HUDEP-2 (cell line): ENCODE measurements around the gene CBLN3.
"Not testable (repeated sequence)": the region's sequence is repeated elsewhere in the genome, so short reads cannot be mapped to it uniquely, and the experiment has no call there.

ENCODE experiments used
- DNase-seq, 76 experiments: peaks; one replicate each; lab custom pipeline; 2025; ENCODE audit not compliant: unreplicated experiment in 76 of 76; lab: John Stamatoyannopoulos, UW

Gene CBLN3

DNA sequence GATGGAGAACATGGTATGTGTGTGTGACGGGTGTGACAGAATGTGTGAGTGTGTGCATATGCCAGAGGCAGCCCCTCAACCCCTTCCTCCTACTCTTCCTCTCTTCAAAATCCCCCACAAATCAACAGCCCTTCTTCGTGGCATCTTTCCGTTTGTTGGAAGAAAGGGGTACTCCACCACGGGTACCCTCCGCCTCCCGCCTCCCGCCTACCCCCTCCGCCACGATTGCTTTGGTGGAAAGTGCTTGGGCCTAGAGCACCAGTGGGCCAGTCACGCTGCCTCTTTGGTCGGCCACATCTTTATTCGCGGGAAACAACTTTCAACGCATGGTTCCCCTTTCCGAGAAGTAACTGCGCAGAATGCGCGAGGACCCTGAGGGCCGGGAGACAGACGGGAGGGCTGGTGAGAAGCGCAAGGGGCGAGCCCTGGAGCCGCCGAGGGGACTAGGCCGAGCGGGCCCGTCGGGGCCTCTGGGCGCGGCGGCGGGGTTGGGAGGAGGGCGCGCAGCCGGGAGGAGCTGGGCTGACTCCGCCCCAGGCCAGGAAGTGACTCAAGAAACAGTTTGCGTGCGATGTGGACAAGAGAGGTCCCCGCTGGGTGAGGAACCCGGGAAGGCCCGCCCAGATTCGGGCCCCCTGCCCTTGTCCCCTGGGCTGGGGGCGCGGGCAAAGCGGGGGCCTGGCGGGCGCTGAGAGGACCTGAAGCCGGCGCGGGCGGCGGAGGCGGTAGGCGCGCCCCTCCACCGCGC, at the start of gene CBLN3, which contains the start of gene KHNYN:
TSS of gene CBLN3 (minus strand) at position 274 of the 748 bp plus-strand sequence. CDS start 614 bp downstream, outside the sequence.
TSS of gene KHNYN (plus strand) at position 560 of the 748 bp plus-strand sequence. CDS start 777 bp downstream, outside the sequence.
- peak in 73 of 76 experiments; percentile 39 to 89 (median 78) for DNase-seq

DNA sequence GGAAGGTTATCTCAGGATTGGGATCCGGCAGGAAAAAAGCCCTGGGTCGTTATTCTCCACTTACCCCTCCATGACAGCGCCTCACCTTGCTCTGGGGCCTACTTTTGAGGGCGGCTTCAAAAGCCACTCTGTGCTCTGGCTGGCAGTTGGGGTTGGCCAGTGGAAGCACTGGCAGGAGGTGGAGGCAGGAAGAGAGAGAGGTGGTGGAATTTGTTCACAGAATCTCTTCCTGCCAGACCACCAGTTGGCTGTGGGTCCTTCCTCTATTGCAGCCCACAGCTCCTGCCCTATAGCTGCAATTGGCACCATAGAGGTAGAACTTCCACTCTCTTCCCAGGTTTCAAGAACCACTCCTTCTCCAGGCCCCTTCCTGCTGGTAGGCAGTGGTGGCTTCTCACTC, 45.8 kb upstream of the CBLN3 start:
- no peak for DNase-seq

GRCh38 chr14:24473211-24473610, 43.7 kb upstream of the CBLN3 start:
- DNase-seq, result no peak

- DNase-seq, result not testable (repeated sequence)
Measured at GRCh38 chr14:24470450-24470849, 41.0 kb upstream of the CBLN3 start.

DNA sequence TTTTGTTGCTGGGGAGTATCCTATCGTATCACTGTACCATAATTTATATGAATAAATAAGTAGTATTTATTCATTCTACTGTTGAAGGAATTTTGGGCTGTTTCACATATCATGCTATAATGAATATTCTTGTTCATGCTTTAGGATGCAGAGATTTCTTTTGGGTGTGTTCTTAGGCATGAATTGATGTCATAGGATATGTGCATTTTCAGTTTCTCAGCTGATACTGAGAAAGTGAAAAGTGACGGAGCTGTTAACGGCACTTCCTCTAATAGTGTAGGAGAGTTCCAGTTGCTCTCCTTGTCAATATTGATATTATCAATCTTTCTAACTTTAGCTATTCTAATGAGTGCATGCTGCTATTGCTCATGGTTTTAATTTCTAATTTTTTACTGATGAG, 36.3 kb upstream of the CBLN3 start:
- DNase-seq, result no peak

DNA sequence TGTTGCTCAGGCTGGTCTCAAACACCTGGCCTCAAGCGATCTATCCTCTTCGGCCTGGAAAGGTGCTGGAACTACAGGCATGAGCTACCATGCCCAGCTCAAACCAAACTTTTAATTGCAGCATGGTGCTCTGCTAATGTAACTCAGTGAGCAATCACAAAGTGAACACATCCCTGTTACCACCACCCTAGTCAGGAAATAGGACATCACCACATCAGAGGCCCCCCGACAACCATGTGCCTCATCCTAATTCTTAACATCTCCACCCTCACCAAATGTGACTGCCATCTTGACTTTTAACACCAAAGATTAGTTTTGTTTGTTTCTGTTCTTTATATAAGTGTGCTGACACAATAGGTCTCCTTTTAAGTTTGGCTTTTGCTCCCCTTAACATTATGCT, 35.9 kb upstream of the CBLN3 start:
- DNase-seq, result no peak

DNA sequence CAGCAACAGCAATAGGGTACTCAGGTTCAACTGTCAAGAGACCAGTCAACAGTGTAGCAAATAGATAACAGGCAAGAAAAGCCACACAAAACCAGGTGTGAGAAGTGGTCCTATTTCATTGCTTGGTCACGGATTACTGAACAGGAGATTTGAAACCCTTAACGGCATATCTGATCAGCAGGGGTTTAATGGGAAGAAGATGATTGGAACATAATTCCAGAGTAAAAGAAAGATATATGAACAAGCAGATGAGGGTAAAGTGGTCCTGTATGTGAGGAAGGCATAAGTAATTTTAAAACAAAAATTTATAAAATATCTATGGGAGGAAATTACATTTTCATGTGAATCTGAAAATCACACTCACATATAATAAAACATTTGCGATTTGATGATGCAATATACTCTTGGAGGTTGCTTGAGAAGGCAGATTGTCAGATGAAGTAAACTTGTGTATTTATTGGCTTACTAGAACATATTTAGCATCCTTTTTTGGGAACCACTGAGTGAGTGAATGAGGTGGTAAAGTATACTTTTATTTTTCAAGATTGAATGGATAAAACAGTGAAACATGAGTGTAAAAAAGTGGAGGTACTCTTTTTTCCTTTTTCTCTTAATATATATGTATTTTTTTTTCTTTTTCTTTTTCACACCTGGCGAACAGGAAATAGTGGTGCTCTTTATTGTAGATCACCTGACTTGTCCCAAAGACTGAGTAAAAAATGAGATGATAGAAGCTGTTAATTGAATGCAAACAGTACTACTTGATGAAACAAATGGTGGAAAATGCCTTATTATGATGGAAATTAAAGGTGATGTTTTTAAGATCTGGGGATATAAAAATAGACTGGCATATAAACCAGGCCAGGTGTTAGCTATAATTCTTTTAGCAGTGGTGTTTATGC, 34.7 kb upstream of the CBLN3 start:
- DNase-seq, result no peak

GRCh38 chr14:24463017-24463883, 33.8 kb upstream of the CBLN3 start:
- no peak for DNase-seq

- no peak for DNase-seq
Measured at GRCh38 chr14:24461336-24461735, 31.9 kb upstream of the CBLN3 start.

- DNase-seq, result no peak
Measured at GRCh38 chr14:24459331-24459730, 29.9 kb upstream of the CBLN3 start.

DNA sequence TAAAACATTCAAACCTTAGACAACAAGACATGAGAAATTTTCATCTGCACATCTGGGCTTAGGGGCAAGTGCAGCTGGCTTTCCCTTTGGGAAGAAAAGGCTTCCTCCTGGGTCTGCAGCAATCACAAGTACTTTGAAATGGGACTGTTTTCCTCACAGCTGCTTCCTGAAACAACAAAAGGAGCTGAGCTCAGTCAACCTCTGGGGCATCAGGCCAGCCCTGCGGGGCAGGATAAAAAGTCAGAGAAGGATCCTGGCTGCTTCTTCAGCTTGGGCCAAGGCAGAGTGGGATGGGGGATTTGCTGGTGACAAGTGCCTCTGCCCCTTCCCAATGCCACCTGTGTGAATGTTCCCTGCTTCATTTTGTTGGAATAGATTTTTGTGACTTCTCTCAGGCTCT, 29.3 kb upstream of the CBLN3 start:
- DNase-seq, result no peak

- DNase-seq, result no peak
Measured at GRCh38 chr14:24456980-24457379, 27.5 kb upstream of the CBLN3 start.

GRCh38 chr14:24450828-24451227, 21.4 kb upstream of the CBLN3 start:
- DNase-seq, result not testable (repeated sequence)

DNA sequence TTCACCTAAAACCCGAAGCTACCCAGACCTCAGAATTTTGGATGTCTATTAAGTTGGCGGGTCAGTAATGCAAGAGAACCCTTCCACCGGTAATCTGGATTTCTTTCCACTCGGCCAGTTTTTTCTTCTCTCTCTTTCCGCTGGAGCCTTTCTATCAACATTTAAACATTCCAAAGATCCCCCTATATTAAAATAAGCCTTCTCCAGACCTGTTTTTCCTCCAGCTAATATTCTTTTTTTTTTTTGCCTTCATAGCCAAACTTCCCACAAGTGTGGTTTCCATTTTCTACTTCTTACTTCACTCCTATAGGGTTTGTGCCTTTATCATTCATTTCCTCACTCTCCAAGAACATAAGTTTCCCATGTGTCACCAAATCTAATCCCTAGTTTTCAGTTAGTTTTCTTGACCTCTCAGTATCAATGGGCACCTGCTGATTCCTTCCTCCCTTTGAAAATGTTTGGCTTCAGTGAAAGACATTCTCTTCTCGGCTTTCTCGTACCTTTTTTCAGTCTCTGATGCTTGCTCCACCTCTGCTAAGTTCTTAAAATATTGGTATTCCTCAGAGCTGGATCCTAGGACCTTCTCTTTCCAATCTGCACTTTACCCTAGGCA, 13.7 kb upstream of the CBLN3 start:
- DNase-seq, result no peak

- peak in 75 of 76 experiments; percentile 77 to 99 (median 95) for DNase-seq
Measured at GRCh38 chr14:24442240-24443052, 13.0 kb upstream of the CBLN3 start, which contains the start of gene SDR39U1. Gene SDR39U1, minus strand, starts transcription at chr14:24442776. Its CDS starts 7 bp downstream, at chr14:24442769.

DNA sequence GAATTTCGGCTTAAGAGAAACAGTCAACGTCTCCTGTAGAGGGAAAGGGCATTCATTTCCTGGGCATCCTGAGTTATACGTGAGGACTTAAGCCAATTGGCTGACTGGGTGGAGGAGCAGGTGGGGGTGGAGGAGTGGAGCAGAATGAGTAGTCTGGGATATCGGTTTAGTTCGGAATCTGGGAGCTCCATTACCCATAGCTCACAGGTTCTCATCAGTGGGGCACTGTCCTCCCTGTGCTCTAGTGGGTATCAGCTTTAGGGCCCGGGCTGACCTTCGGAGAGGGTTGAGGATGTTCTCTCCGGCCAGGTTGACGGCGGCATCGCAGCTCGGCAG, 12.4 kb upstream of the CBLN3 start:
- DNase-seq, result peak in 1 of 76 experiments; percentile 35

- no peak for DNase-seq
Measured at GRCh38 chr14:24441485-24441884, 12.0 kb upstream of the CBLN3 start.

DNA sequence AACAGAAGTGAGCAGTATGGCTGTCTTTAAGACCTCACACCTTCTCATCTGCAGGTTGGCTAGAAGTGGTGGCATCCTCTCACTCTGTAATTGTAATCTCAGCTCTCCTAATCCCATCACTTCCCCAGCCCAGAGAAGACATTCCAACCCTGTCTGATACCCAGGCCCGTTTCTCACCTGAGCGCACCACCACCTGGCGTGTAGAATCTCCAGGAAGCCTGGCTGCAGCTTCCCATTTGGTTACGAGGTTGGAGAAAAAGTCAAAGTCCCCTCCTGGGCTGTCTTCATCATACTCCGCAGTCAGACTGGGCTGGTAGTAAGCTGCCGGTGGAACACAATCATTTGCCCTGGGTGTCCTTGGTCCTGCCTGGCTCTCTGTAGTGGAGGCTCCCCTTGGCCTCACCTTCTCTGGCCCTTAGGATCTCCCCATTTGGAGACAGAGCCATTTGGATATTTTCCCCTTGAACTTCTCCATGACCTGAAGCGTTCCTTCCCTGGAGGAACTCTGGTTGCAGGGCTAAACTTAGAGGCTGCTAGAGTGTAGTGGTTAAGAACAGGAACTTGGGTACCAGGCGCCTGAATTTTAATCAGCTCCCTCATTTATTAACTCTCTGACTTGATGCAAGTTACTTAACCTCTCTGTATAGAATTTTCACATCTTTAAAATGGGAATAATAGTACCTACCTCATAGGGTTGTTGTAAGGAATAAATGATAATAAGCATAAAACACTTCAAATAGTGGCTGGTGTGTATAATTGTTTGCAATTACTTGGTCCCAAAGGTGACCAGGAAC, 11.3 kb upstream of the CBLN3 start:
- DNase-seq, result no peak
